ENCODE measurements around the gene ACD. TPM values are rescaled to one million over a fixed set of nuclear protein-coding genes. Genes with fewer than 3 reads are reported as not detected.
"Not testable (repeated sequence)": the region's sequence is repeated elsewhere in the genome, so short reads cannot be mapped to it uniquely, and the experiment has no call there.

ACD gene
- 15.8 and 17.5 TPM in 2 replicates for total RNA-seq
- polyA plus RNA-seq (2012) = 14.3 TPM

DNA sequence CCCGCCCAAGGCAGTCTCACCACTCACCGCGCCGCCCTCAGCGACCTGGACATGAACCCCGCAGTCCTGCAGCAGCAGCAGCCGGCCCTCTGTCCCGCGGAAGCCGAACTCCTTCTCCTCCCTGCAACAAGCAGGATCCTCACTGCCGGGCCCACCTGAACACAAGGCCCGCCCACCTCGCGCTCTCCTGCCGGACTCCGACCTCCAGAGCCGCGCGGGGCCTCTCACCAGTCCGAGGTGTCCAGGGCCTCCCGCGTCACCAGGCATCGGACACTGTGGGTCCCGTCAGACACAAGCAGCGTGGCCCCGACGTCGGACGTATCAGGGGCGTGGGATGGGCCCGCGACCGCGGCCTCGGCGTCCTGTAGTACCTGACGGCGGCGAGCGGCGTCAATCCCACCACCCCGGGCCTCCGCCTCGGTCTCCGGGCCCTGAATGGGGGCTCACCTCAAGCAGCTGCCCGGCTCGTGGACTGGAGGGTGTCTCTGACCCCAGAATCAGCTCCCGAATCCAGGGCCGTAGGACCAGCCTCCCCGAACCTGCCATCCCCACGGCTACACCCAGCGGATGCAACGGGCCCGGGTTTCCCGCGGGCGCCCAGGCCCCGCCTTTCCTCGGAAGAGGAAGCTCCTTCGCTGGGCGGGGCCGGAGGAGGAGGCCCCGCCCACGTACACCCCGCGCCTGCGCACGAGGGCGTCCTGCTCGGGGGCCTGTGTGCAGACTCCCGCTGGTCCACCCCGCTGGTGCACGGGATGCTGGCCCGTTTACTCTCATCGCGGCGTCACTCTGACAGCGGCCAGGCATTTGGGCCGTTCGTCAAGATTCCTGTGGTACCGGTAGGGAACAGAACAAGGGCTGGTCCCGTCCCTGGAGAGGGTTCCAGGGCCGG lies at the start of gene ACD:
TSS of gene ACD (minus strand) at position 586 of the 889 bp plus-strand sequence. CDS start at position 546, 40 bp downstream.
- peak; percentile 93 for DNase-seq (ENCODE audit: low read depth)

GRCh38 chr16:67709050-67709449 lies 49.0 kb upstream of the ACD start:
- DNase-seq (ENCODE audit: low read depth) = no peak

GRCh38 chr16:67708368-67708771 lies 48.3 kb upstream of the ACD start:
- no peak for DNase-seq (ENCODE audit: low read depth)

DNA sequence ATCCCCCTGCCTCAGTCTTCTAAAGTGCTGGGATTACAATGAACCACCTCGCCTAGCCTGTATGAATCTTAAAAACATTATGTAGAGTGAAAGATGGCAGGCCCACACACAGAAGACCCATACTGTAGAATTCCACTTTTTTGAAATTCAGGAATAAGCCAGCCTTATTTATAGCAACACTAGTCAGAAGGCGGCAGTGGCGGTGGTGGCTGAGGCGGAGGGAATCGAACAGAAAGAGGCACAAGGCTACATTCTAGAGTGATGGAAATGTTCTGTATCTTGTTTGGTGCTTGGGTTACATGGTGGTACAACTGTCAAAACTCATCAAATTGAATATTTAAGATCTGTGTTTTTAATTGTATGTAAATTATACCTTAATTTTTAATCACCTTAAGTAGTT lies 47.7 kb upstream of the ACD start:
- no peak for DNase-seq (ENCODE audit: low read depth)

DNA sequence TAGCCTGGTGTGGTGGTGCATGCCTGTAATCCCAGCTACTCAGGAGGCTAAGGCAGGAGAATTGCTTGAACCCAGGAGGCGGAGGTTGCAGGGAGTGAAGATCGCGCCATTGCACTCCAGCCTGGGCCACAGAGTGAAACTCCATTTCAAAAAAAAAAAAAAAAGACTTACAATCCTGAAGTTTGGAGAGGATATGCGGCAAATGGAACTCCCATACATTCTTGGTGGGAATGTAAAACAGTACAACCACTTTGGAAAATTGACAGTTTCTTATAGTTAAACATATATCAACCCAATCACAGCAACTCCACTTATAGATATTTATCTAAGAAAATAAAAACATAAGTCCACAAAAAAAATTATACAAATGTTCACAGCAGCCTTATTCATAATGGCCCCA lies 47.1 kb upstream of the ACD start:
- DNase-seq (ENCODE audit: low read depth) = no peak

DNA sequence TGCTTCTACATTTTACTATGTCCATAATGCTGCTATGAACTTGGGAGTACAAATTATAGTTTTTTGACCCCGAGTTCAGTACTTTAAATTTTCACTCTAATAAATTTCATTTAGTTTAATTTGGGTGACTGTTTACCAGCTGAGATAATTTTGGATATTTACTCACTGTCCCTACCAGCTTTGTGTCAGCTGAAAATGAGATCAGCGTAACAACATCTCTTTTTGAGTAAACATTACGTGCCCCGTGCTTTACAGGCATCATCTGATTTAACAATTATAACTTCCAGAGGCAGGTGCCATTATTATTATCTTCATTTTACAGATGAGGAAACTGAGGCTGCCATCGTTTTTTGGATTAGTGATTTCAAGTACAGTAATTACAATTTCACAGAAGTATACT lies 44.0 kb upstream of the ACD start:
- no peak for DNase-seq (ENCODE audit: low read depth)

DNA sequence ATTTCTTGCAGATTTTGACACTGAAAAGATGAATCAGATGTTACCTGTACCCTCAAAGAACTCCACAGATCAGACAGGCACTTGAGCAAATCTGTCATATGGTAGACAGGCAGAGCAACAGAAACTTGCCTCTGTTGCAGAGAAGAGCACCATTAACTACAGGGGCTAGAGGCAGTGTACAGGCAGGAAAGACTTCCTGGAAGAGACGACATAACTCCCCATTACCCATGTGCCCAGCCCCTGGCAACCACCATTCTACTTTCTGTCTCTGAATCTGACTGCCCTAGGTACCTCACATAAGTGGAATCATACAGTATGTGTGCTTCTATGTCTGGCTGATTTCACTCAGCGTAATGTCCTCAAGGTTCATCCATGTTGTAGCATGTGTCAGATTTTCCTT lies 43.6 kb upstream of the ACD start:
- no peak for DNase-seq (ENCODE audit: low read depth)

DNA sequence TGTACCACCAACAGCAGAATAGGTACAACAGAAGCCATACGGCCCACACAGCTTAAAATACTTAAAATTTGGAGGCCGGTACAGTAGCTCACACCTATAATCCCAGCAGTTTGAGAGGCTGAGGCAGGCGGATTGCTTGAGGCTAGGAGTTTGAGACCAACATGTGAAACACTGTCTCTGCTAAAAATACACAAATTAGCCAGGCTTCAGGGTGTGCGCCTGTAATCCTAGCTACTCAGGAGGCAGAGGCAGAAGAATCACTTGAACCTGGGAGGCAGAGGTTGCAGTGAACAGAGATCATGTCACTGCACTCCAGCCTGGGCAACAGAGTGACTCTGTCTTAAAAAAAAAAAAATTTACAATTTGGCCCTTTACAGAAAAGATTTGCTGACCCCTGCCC lies 42.1 kb upstream of the ACD start:
- no peak for DNase-seq (ENCODE audit: low read depth)

- DNase-seq (ENCODE audit: low read depth) = no peak
These were observed 41.4 kb upstream of the ACD start for GRCh38 chr16:67701420-67701819.

- DNase-seq (ENCODE audit: low read depth) = no peak
These were observed 39.2 kb upstream of the ACD start for GRCh38 chr16:67699265-67699664.

DNA sequence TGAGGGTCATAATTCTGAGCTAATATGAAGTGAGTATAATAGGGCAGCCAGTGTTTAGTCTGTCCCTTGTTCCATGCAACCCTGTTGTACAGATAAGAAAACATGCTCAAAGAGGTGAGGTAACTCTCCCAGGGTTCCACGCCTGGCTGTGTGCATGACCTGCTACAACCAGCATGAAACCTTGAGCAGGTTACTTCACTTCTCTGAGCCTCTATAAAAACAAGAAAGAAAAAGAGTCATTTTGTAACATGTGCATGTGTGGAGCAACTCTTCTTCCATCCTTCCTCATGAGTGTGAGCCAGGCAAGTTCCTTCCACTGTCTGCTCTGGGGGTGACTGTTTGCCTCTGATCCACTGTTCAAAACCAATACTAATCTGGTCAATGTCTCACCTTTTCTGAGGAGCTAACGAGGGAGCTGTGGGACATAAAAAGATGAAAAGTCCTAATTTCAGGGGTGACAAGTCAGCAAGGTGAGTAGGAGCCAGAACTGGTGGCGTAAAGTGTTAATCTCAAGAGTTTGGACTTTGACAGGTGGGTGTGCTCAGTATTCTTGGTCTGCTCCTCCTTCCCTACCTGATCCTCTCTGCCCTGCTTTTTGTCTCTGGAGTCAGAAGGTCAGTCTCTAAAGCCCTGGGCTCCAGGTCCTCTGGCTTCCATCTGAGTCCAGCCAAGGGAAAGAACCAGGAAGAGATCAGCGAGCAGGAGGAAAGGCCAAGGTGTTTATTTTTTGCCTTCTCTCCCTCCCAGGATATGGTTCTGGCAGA lies 37.5 kb upstream of the ACD start:
- no peak for DNase-seq (ENCODE audit: low read depth)

DNA sequence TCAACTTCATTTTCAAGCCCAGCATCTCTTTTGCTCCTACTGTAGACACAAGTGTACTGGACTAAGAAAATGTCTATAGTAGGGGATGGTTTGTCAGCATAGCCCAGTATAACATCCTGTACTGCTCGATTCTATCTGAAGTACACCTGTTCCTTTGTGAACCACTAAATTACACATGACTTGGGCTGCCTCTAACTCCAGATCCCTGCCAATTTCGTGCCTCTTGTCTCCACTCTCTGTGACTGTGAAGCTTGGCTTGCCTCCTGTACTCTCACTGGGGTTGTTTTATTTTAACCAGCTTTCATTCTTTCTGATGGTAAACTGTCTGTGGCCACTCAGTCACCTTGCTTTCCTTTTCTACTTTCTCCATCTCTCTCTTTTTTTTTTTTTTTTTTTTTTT lies 34.6 kb upstream of the ACD start:
- DNase-seq (ENCODE audit: low read depth) = peak; percentile 50

- DNase-seq (ENCODE audit: low read depth) = not testable (repeated sequence)
These were observed 33.6 kb upstream of the ACD start for GRCh38 chr16:67693517-67694285.

DNA sequence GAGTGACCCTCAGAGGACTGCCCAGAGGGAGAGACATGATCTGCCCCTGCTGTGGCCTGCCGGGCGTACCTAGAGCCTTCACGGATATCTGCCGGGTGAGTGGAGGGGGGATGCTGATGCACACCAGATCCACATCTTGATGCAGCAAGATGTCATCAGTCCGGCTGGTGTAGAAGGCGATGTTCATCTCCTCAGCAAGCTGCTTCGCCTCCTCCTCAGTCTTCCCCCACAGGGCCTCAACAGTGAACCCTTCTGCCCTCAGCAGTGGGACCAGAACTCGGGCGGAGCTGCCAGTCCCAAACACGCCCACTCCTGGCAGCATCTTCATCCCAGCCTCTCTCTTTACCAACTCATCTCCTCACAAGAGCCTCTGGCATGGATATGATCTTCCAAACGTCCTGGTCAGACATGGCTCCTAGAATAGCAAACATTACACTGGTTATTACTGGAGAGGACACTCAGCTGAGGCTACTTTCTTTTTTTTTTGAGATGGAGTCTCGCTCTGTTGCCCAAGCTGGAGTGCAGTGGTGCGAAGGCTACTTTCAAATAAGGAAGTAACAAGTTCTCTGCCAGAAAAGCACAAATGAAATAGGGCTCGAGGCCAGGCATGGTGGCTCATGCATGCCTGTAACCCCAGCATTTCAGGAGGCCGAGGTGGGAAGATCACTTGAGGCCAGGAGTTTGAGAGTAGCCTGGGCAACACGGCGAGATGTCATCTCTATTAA lies 25.5 kb upstream of the ACD start:
- no peak for DNase-seq (ENCODE audit: low read depth)

GRCh38 chr16:67683767-67684166 lies 23.7 kb upstream of the ACD start:
- DNase-seq (ENCODE audit: low read depth) = no peak

- DNase-seq (ENCODE audit: low read depth) = no peak
These were observed 20.2 kb upstream of the ACD start for GRCh38 chr16:67679935-67680897.

- DNase-seq (ENCODE audit: low read depth) = no peak
These were observed 18.4 kb upstream of the ACD start for GRCh38 chr16:67678354-67679023.

- DNase-seq (ENCODE audit: low read depth) = no peak
These were observed 17.7 kb upstream of the ACD start for GRCh38 chr16:67677712-67678111.

GRCh38 chr16:67676939-67677338 lies 16.9 kb upstream of the ACD start:
- DNase-seq (ENCODE audit: low read depth) = no peak

All from myocyte (in vitro differentiated cells).